PC-9 (cell line): ENCODE data around the gene FOXG1. TPM values are rescaled to one million over a fixed set of nuclear protein-coding genes. Genes with fewer than 3 reads are reported as not detected.

Experiments used
- BruUV-seq: library from RNA; stranded (reverse); fragments of 400-500 nt; replicated peaks from 2 replicates; lab custom pipeline; 2021; lab: Mats Ljungman, UMichigan
- CTCF ChIA-PET: fragments of 300-600 bp; sonication (Branson Sonifier 250); formaldehyde crosslinking; loops from one replicate; lab custom pipeline; 2022; ENCODE audit warnings: antibody characterized with exemption; lab: Charles Lee
- POLR2A ChIA-PET: fragments of 300-600 bp; sonication (Branson Sonifier 250); formaldehyde crosslinking; loops from one replicate; lab custom pipeline; 2022; ENCODE audit warnings: antibody characterized with exemption; ENCODE audit not compliant: unreplicated experiment; lab: Charles Lee
- DNase-seq, 2 experiments: peaks; one replicate each; pipeline versions ENCODE4 v3.0.0 to v3.0.0-alpha.2; 2015 to 2022; ENCODE audit warnings: mixed read lengths in 1 of 2
- H2AFZ ChIP-seq: fragments of 200-600 bp; sonication (generic); 2 replicates; pipeline ENCODE4 v1.8.1; 2017; ENCODE audit warnings: antibody characterized with exemption
- H3F3A ChIP-seq: fragments of 200-600 bp; sonication (generic); 2 replicates; pipeline ENCODE4 v1.8.1; 2017; ENCODE audit warnings: antibody characterized with exemption, mild to moderate bottlenecking, low read depth; ENCODE audit not compliant: insufficient read depth
- H3K27ac ChIP-seq: fragments of 200-600 bp; sonication (generic); 2 replicates; pipeline ENCODE4 v1.6.1; 2016; ENCODE audit warnings: mixed run types
- H3K27me3 ChIP-seq: fragments of 200-600 bp; sonication (generic); 2 replicates; pipeline ENCODE4 v1.6.1; 2016; ENCODE audit warnings: low read depth, mixed run types; ENCODE audit not compliant: insufficient read depth
- H3K36me3 ChIP-seq: fragments of 200-600 bp; sonication (generic); 2 replicates; pipeline ENCODE4 v1.6.1; 2016; ENCODE audit warnings: low read depth, mixed run types
- H3K4me1 ChIP-seq: fragments of 200-600 bp; sonication (generic); replicated peaks from 2 replicates; pipeline ENCODE4 v1.6.1; 2016; ENCODE audit warnings: mixed run types; ENCODE audit not compliant: insufficient read depth
- H3K4me2 ChIP-seq: fragments of 200-600 bp; sonication (generic); 2 replicates; pipeline ENCODE4 v1.6.1; 2017; ENCODE audit warnings: mixed run types
- H3K4me3 ChIP-seq: fragments of 200-600 bp; sonication (generic); 2 replicates; pipeline ENCODE4 v1.6.1; 2016; ENCODE audit warnings: mixed run types
- H3K79me2 ChIP-seq: fragments of 200-600 bp; sonication (generic); 2 replicates; pipeline ENCODE4 v1.6.1; 2017; ENCODE audit warnings: low read depth, mixed run types
- H3K9me2 ChIP-seq: fragments of 200-600 bp; sonication (generic); 2 replicates; pipeline ENCODE4 v1.8.1; 2017; ENCODE audit warnings: mild to moderate bottlenecking; ENCODE audit not compliant: insufficient read depth
- H3K9me3 ChIP-seq: fragments of 200-600 bp; sonication (generic); 2 replicates; pipeline ENCODE4 v1.8.1; 2016; ENCODE audit warnings: low read depth; ENCODE audit not compliant: insufficient read depth
- H4K20me1 ChIP-seq: fragments of 200-600 bp; sonication (generic); 2 replicates; pipeline ENCODE4 v1.8.1; 2017; ENCODE audit not compliant: insufficient read depth
- CTCF ChIP-seq: fragments of 200-600 bp; sonication (generic); conservative IDR thresholded peaks from 2 replicates; pipeline ENCODE4 v1.6.1; 2017; ENCODE audit warnings: mixed run types, antibody characterized with exemption, mild to moderate bottlenecking, moderate library complexity
- EZH2 ChIP-seq: fragments of 200-600 bp; sonication (generic); IDR thresholded peaks from 2 replicates; pipeline ENCODE4 v1.8.0; 2017; ENCODE audit warnings: antibody characterized with exemption, low read depth
- intact Hi-C: fragments of 100-400 bp; cut with micrococcal nuclease; formaldehyde crosslinking; loops from one replicate; pipeline ENCODE4 v1.10.0; 2022; ENCODE audit not compliant: unreplicated experiment
- total RNA-seq: library from RNA; stranded (reverse); gene quantifications from 2 replicates; pipeline ENCODE4 v1.2.3, GENCODE V29; 2021

FOXG1 gene
- total RNA-seq, 1 experiment from 2014 or later = not detected

- TF ChIP-seq EZH2 (no peak), CTCF (no peak)
- Histone ChIP-seq H3K4me2 (no peak overlapping the region), H3K4me3 (no peak overlapping the region), H2AFZ (no peak overlapping the region), H3K27ac (no peak overlapping the region), H4K20me1 (no peaks in the 10 kb centered on the region), H3K9me2 (no peaks in the 10 kb centered on the region), H3F3A (no peaks in the 10 kb centered on the region), H3K9me3 (no peaks in the 10 kb centered on the region), H3K27me3 (no peaks in the 10 kb centered on the region), H3K79me2 (no peaks in the 10 kb centered on the region), H3K4me1 (no peaks in the 10 kb centered on the region), H3K36me3 (no peaks in the 10 kb centered on the region)
- no peak for DNase-seq
- no TSS peak for BruUV-seq
- POLR2A ChIA-PET = no interaction called here
- intact Hi-C loops = no loop called here
- CTCF ChIA-PET = no interaction called here
Observed at GRCh38 chr14:28785096-28785952, 18.7 kb downstream of the FOXG1 start.

- BruUV-seq = no TSS peak
- DNase-seq = no peak
- H4K20me1 ChIP-seq = no peaks in the 10 kb centered on the region
- no peak overlapping the region for H3K27ac ChIP-seq
- ChIA-PET CTCF (no interaction called here), POLR2A (no interaction called here)
- H3K9me3 ChIP-seq = no peaks in the 10 kb centered on the region
- TF ChIP-seq EZH2 (no peak), CTCF (no peak)
- H3K4me1 ChIP-seq = no peaks in the 10 kb centered on the region
- H2AFZ ChIP-seq = no peak overlapping the region
- no peaks in the 10 kb centered on the region for H3K36me3 ChIP-seq
- no peak overlapping the region for H3K4me2 ChIP-seq
- H3F3A ChIP-seq = no peaks in the 10 kb centered on the region
- intact Hi-C loops = no loop called here
- no peaks in the 10 kb centered on the region for H3K79me2 ChIP-seq
- H3K9me2 ChIP-seq = no peaks in the 10 kb centered on the region
- H3K4me3 ChIP-seq = no peak overlapping the region
- no peaks in the 10 kb centered on the region for H3K27me3 ChIP-seq
Observed at GRCh38 chr14:28807518-28807917, 40.9 kb downstream of the FOXG1 start.

GRCh38 chr14:28813810-28814209, 47.2 kb downstream of the FOXG1 start:
- Histone ChIP-seq H3K9me3 (no peaks in the 10 kb centered on the region), H3K4me1 (no peaks in the 10 kb centered on the region), H3K4me2 (no peak overlapping the region), H3K9me2 (no peaks in the 10 kb centered on the region), H3F3A (no peaks in the 10 kb centered on the region), H4K20me1 (no peaks in the 10 kb centered on the region), H3K4me3 (no peak overlapping the region), H2AFZ (no peak overlapping the region), H3K36me3 (no peaks in the 10 kb centered on the region), H3K79me2 (no peaks in the 10 kb centered on the region), H3K27ac (no peak overlapping the region), H3K27me3 (no peaks in the 10 kb centered on the region)
- no TSS peak for BruUV-seq
- DNase-seq = no peak
- intact Hi-C loops = loop anchor here (10.0 kb wide), 1 partner anchor 361 kb away; no protein-coding TSS in a partner anchor
- CTCF ChIA-PET = no interaction called here
- TF ChIP-seq CTCF (no peak), EZH2 (no peak)
- POLR2A ChIA-PET = no interaction called here
